D721Med (cell line): Measurements from ENCODE around the gene MYG1.

ENCODE experiments used
- DNase-seq: peaks from one replicate; pipeline ENCODE4 v3.0.0; 2011; ENCODE audit warnings: low spot score; ENCODE audit not compliant: insufficient read length
- FAIRE-seq: peaks from 2 replicates; lab custom pipeline; 2011; peaks lifted over from hg19 to GRCh38; lab: Jason Lieb, UNC
- CTCF ChIP-seq: IDR thresholded peaks from 2 replicates; pipeline ENCODE4 v1.5.1; 2012; ENCODE audit warnings: mild to moderate bottlenecking, control low read depth; ENCODE audit not compliant: insufficient read depth; ENCODE audit errors: missing control alignments

Gene MYG1

GRCh38 chr12:53320352-53321195 is 21.1 kb downstream of the MYG1 start:
- no peak for FAIRE-seq
- TF ChIP-seq CTCF, result no peak
- DNase-seq, result no peak

GRCh38 chr12:53324113-53324778 is 24.8 kb downstream of the MYG1 start:
- FAIRE-seq (no peak), DNase-seq (no peak)
- no peak for TF ChIP-seq CTCF

GRCh38 chr12:53324779-53325510 is 25.4 kb downstream of the MYG1 start:
- no peak for FAIRE-seq
- DNase-seq, result peak; percentile 98
- peak; percentile 69 for TF ChIP-seq CTCF

DNA sequence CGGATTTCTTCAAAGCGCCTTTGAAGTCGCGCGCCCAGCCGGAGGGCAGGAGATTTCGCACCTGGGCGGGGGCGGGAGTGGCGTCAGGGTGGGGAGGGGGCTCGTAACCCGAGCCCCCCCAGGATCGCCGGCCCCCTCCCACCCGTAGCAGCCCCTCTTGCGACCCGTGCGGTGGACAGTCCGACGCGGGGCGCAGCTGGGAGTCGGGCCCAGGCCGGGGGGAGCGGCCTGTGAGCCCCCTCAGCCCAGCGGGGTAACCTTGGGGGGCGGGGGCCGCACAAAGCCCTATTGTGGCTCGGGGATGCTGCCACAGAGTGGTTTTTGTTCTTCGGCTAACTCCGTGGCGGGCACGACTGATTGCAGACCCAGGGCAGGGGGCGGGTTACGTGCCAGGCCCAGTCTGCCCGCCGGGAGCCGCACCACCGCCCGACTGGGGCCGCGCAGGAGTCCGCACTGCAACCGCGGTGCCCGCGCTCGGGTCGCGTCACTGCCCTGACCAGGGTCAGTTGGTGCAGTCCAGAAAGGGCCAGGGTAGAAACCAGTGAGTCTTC is 26.1 kb downstream of the MYG1 start:
- FAIRE-seq (no peak), DNase-seq (no peak)
- no peak for TF ChIP-seq CTCF

GRCh38 chr12:53326460-53327185 is 27.1 kb downstream of the MYG1 start:
- DNase-seq (no peak), FAIRE-seq (no peak)
- TF ChIP-seq CTCF, result no peak

DNA sequence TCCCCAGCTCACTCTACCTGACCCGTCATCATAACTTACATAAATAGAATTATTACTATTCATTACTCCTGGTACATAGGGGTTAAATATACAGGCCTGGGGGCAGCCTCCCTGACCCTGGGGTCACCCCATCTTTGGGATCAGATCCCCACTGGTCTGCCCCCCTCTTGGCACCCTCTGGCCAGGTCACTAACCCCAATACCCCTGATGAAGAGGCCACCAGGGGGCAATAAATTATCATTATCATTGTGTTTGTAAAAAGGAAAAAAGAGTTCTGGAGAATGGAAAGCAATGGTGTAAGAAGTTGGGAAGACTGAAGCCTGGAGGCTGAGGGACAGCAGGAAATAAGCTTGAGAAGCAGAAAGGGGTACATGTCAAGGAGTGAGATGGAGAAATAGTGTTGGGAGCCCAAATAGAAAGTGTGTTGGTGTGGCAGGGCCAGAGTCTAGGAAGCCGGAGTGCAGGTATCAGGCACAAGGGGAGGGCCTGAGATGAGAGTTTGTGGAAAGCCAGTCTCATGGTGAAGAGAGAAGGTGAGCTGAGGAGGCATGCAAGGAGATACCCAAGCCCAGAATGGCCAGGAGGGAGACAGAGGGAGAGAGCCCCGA is 28.0 kb downstream of the MYG1 start:
- DNase-seq (no peak), FAIRE-seq (no peak)
- no peak for TF ChIP-seq CTCF
